ENCODE results near the gene BORCS6.
"Not testable (repeated sequence)": the region's sequence is repeated elsewhere in the genome, so short reads cannot be mapped to it uniquely, and the experiment has no call there.

The BORCS6 gene

DNA sequence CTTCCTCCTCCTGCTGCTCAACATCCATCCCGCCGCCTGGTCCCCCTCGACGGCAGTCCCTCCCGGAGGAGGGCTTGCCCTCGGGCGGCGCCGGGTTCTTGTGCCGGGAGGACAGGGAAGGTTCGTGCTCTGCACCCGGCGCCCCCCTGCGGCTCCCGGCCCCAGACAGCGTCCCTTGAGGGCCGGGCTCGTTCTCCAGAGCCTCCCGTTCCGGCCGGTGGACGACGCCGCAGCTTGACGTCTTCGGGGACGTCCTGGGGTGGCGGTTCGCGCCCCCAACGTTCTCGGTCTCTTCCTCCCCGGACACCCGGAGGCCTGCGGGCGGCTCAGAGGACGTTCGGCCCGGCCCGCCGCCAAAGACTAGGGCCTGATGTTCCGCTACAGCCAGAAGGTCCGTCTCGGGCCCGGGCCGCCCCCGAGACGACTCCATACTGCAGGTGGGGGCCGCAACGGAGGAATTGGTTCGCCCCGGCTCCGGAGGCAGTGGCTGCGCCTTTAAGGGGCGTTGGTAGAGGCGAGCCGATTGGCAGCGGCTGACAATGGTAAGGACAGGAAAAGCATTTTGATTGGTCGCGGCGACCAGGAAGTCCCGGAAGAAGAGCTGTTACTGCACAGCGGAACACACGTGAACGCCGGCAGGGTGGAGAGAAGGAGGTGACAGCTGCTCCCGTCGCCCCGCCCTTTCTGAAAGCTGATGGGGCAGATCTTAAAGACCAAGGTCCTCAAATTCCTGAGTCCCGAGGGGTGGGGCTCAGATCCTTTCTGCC, at the start of gene BORCS6:
TSS of gene BORCS6 (minus strand) at position 470 of the 767 bp plus-strand sequence. CDS start at position 430, 40 bp downstream.
- DNase-seq (ENCODE audit: low read depth), result peak; percentile 92

DNA sequence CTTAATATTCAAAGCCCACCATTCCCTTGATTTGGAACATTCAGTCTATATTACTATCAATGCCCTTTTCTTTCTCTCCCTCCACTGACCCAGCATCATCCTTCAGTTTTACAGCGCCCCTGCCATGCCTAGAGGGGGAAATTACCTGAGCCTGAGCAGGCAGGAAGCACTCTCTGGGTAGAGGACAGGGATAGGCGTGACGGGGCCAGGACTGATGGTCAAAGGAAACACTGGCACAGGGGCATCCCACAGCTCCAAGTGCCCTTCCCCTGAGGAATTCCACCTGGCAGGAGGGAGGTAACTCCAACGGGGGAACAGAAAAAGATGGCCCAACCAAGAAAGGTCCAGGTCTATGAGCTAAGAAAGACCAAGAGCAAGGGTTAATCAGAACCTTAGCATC, 47.9 kb upstream of the BORCS6 start:
- DNase-seq (ENCODE audit: low read depth), result no peak

DNA sequence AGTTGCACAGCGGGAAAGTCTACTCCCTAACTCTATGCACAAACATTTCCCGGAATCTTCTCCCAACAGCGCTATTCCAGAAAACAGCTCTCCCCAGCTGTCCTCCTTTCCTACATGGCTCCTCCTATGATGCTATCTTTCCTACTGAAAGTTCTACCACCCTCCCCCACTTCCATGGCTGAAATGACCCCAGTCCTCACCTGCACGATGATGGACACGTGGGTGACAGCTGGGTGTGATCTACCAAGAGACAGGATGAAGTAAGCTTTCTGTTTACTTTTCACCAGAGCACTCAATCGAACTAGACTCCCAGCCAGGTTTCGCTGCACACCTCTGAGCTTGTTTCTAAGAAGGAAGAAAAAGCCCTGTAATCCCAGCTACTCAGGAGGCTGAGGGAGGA, 47.2 kb upstream of the BORCS6 start:
- DNase-seq (ENCODE audit: low read depth), result no peak

- DNase-seq (ENCODE audit: low read depth), result no peak
Observed at GRCh38 chr17:8235676-8236075, 45.7 kb upstream of the BORCS6 start.

GRCh38 chr17:8234361-8235270, 44.6 kb upstream of the BORCS6 start:
- no peak for DNase-seq (ENCODE audit: low read depth)

- DNase-seq (ENCODE audit: low read depth), result no peak
Observed at GRCh38 chr17:8231701-8232100, 41.7 kb upstream of the BORCS6 start.

GRCh38 chr17:8227238-8227581, 37.2 kb upstream of the BORCS6 start:
- no peak for DNase-seq (ENCODE audit: low read depth)

- DNase-seq (ENCODE audit: low read depth), result peak; percentile 44
Observed at GRCh38 chr17:8226536-8227237, 36.7 kb upstream of the BORCS6 start.

GRCh38 chr17:8225813-8226535, 36.0 kb upstream of the BORCS6 start:
- DNase-seq (ENCODE audit: low read depth), result peak; percentile 54

DNA sequence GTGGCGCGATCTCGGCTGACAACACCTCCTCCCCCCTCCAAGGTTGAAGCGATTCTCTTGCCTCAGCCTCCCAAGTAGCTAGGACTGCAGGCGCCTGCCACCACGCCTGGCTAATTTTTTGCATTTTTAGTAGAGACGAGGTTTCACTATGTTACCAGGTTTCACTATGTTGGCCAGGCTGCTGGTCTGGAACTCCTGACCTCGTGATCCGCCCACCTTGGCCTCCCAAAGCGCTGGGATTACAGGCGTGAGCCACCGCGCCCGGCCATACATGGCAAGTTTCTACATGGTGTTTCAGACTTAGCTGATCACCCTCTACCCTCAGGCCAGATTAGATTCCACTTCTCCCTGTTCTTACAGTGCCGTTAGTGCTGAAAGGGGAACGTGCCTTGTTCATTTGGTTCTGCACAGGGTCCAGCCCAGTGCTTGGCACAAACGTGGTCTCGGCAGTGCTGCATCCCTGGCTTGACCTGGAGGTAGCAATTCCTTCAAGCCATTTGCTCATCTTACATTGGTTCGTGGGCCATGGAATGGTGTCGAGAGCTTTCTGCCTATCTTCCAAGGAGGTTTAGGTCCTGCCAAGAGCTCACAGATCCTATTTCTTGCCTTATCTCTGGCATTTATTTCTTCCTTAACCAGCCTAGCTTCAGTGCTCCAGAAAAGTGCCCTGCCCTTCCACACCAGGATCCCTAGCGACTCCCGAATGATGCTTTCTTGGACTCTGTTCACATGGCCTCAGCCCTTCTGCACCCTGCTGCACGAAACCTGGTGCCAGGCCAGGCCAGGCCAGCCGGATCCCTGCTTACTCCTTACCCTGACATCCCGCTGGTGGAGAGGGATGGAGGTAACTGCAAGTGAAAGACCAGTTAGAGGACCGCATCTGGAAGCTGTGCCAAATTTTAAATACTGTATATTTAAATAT, 35.2 kb upstream of the BORCS6 start:
- DNase-seq (ENCODE audit: low read depth), result no peak

GRCh38 chr17:8223356-8224126, 33.6 kb upstream of the BORCS6 start:
- DNase-seq (ENCODE audit: low read depth), result peak; percentile 37

- peak; percentile 84 for DNase-seq (ENCODE audit: low read depth)
Observed at GRCh38 chr17:8222630-8223355, 32.8 kb upstream of the BORCS6 start.

DNA sequence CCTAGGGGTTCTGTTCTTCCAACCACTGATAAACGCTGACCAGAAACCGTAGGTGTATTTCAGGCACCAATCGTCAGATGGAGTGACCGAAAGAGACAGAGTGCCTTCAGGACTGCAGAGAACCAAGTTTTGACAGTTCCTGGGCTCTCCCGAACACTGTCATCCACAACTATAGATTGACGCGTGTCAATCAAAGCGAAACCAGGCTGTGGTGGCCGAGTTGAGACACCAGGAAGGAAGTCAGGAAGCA, 32.3 kb upstream of the BORCS6 start:
- no peak for DNase-seq (ENCODE audit: low read depth)

DNA sequence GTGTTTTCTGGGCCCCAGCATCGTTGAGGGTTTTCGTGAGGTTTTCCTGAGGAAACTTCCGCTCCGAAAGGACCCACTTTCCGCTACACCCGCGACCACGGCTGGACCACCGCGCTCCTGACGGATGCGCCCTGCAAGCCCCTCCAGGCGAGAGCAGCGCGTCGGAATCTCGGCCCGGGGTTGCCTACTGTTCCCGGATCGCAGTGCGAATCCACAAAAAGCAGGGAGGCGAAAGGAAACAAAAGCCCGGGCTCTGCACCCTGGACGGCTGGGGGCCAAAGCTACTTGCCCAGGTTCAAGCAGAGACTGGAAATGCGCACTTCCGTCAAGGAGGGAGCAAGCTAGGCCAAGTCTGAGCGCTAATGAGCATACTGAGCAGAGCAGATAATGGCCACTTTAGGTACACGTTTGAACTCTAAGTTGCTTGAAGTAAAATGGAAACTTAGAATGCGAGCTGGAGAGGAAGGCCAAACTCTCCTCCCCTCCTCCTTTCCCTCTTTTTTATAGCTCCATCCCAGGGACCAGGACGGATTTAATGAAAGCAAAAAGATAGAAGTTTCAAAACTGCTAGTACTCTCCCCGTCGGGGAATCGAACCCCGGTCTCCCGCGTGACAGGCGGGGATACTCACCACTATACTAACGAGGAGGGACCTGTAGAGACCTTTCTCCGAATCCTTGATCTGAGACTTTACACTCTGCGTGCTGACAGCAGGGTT, 31.8 kb upstream of the BORCS6 start:
- peak; percentile 75 for DNase-seq (ENCODE audit: low read depth)

DNA sequence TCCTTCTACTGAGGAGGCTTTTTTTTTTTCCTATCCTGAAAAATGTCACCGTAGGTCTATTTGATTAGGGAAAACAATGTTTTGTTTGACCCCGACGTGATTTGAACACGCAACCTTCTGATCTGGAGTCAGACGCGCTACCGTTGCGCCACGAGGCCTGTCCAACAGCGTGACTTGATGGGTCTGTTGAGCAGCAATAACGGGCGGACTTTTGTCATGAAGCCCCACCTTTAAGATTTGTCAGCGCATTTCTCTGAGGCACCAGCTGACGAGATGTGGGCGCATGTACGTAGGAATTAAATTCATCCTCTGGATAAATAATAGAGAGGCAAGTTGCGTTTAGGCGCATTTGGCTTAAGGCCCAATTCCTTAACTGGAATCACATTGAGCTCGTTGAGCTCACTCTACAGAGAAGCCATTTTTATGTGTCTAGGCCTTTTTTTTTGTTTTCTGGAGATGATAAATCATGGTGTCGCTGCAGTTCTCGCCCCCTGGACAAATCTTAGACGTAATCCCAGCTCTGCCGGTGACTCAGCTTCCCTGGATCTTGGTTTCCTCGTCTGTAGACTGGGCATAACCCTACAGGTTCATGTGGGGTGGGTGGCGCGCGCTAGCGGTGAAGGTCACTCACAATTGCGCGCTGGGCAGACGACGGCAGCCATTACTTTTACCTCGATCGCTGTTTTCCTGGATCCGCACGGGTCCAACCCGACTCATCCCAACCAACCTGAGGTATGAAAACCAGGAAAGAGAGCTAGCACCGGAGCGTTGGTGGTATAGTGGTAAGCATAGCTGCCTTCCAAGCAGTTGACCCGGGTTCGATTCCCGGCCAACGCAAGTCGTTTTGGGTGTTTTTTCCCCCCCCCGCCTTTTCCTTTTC, 31.0 kb upstream of the BORCS6 start:
- peak; percentile 80 for DNase-seq (ENCODE audit: low read depth)

GRCh38 chr17:8214000-8214399, 24.0 kb upstream of the BORCS6 start:
- DNase-seq (ENCODE audit: low read depth), result not testable (repeated sequence)

- no peak for DNase-seq (ENCODE audit: low read depth)
Observed at GRCh38 chr17:8212312-8213180, 22.6 kb upstream of the BORCS6 start.

Data from stimulated activated CD8-positive, alpha-beta memory T cell treated with anti-CD3 and anti-CD28 coated beads, Interleukin-4, amount 100 ng/mL, for 24 hours (primary cell).